CD4-positive, alpha-beta memory T cell (primary cell): ENCODE measurements around the gene TRAK1. TPM values are rescaled to one million over a fixed set of nuclear protein-coding genes. Genes with fewer than 3 reads are reported as not detected.
"Not testable (repeated sequence)": the region's sequence is repeated elsewhere in the genome, so short reads cannot be mapped to it uniquely, and the experiment has no call there.

Source experiments
- CTCF ChIA-PET: fragments of 350-600 bp; sonication (Branson Sonifier 250); formaldehyde crosslinking; loops from one replicate; lab custom pipeline; 2021; ENCODE audit warnings: inconsistent platforms; ENCODE audit not compliant: partially characterized antibody; lab: Charles Lee
- POLR2A ChIA-PET: fragments of 350-600 bp; sonication (Branson Sonifier 250); formaldehyde crosslinking; loops from one replicate; lab custom pipeline; 2021; ENCODE audit not compliant: partially characterized antibody; lab: Charles Lee
- DNase-seq, 5 donors: peaks; one replicate each; pipeline versions ENCODE4 v3.0.0 to v3.0.0-alpha.2; 2020 to 2022; ENCODE audit warnings: mixed read lengths in 1 of 5
- H3K27ac ChIP-seq: one replicate; pipeline ENCODE4 v1.7.0; 2013; ENCODE audit warnings: low read depth, low read length
- H3K27me3 ChIP-seq: 2 replicates; pipeline ENCODE4 v1.7.0; 2013; ENCODE audit warnings: mild to moderate bottlenecking, low read length, moderate library complexity; ENCODE audit not compliant: insufficient read depth
- H3K36me3 ChIP-seq: 2 replicates; pipeline ENCODE4 v1.7.0; 2013; ENCODE audit warnings: mild to moderate bottlenecking, low read length, moderate library complexity; ENCODE audit not compliant: insufficient read depth
- H3K4me1 ChIP-seq: 2 replicates; pipeline ENCODE4 v1.7.0; 2013; ENCODE audit warnings: mild to moderate bottlenecking, low read length, moderate library complexity; ENCODE audit not compliant: insufficient read depth
- H3K4me3 ChIP-seq, 2 donors: one replicate each; pipeline ENCODE4 v1.7.0; 2013; ENCODE audit warnings: low read length in 2 of 2, mild to moderate bottlenecking in 1 of 2
- H3K9me3 ChIP-seq, 2 donors: one replicate each; pipeline ENCODE4 v1.7.0; 2013; ENCODE audit warnings: low read length in 2 of 2, control low read depth in 1 of 2; ENCODE audit not compliant: control insufficient read depth in 1 of 2
- H3K27ac Mint-ChIP-seq, 7 donors: one replicate each; pipeline ENCODE4 v1.8.0; 2020 to 2021; ENCODE audit warnings: mixed read lengths in 7 of 7, mild to moderate bottlenecking in 6 of 7, inconsistent platforms in 3 of 7, moderate library complexity in 3 of 7
- H3K27me3 Mint-ChIP-seq, 2 donors: one replicate each; pipeline ENCODE4 v1.8.0; 2020 to 2021; ENCODE audit warnings: mixed read lengths in 2 of 2
- H3K36me3 Mint-ChIP-seq, 2 donors: one replicate each; pipeline ENCODE4 v1.8.0; 2020 to 2021; ENCODE audit warnings: mixed read lengths in 2 of 2, inconsistent platforms in 1 of 2, mild to moderate bottlenecking in 1 of 2
- H3K4me1 Mint-ChIP-seq, 4 donors: one replicate each; pipeline ENCODE4 v1.8.0; 2020 to 2021; ENCODE audit warnings: mixed read lengths in 4 of 4, mild to moderate bottlenecking in 1 of 4
- H3K4me3 Mint-ChIP-seq, 8 donors: one replicate each; pipeline ENCODE4 v1.8.0; 2020 to 2021; ENCODE audit warnings: mixed read lengths in 8 of 8, mild to moderate bottlenecking in 7 of 8, moderate library complexity in 6 of 8, inconsistent platforms in 3 of 8
- H3K9me3 Mint-ChIP-seq, 8 donors: one replicate each; pipeline ENCODE4 v1.8.0; 2020 to 2021; ENCODE audit warnings: mixed read lengths in 8 of 8, mild to moderate bottlenecking in 5 of 8, inconsistent platforms in 3 of 8, moderate library complexity in 1 of 8
- intact Hi-C: fragments of 100-400 bp; cut with micrococcal nuclease; formaldehyde crosslinking; loops from one replicate; pipeline ENCODE4 v1.15.1; 2023
- polyA plus RNA-seq, 2 donors: library from polyadenylated mRNA; unstranded; fragments of 300-500 nt; fragmentation: Illumina TruSeq; gene quantifications; one replicate each; pipeline ENCODE4 v1.2.3, GENCODE V29; 2021
- total RNA-seq, 2 experiments: library from RNA; stranded (reverse); gene quantifications; one replicate each; pipeline ENCODE4 v1.2.3, GENCODE V29; 2021

The TRAK1 gene
- total and polyA plus RNA-seq, 4 experiments from 2014 or later: 3.4 to 17.2 (median 13.2) TPM

- H3K27ac Mint-ChIP-seq, H3K36me3 ChIP-seq, H3K9me3 ChIP-seq, H3K4me3 ChIP-seq, H3K27ac ChIP-seq, H3K4me1 Mint-ChIP-seq, POLR2A ChIA-PET, intact Hi-C loops, H3K27me3 ChIP-seq, H3K4me3 Mint-ChIP-seq, H3K4me1 ChIP-seq, H3K9me3 Mint-ChIP-seq, DNase-seq, H3K27me3 Mint-ChIP-seq: not testable (repeated sequence)
- CTCF ChIA-PET: interaction anchor here (1.1 to 1.5 kb wide), 2 partner anchors 88 to 1523 kb away, joined by 3 to 4 read pairs; no protein-coding TSS in a partner anchor
- H3K36me3 Mint-ChIP-seq: peaks cover 0 to 11% of the 10 kb centered on the region in 2 donors
Observed at GRCh38 chr3:42103921-42104665, 12.9 kb downstream of the TRAK1 start.

GRCh38 chr3:42105994-42106393, 14.8 kb downstream of the TRAK1 start:
- H3K27me3 ChIP-seq, H3K4me1 ChIP-seq, H3K27ac ChIP-seq, H3K27me3 Mint-ChIP-seq, H3K4me3 ChIP-seq, H3K9me3 ChIP-seq, H3K36me3 ChIP-seq, H3K4me3 Mint-ChIP-seq, POLR2A ChIA-PET, CTCF ChIA-PET, H3K9me3 Mint-ChIP-seq, H3K4me1 Mint-ChIP-seq, intact Hi-C loops, H3K27ac Mint-ChIP-seq, DNase-seq: not testable (repeated sequence)
- H3K36me3 Mint-ChIP-seq: peaks cover 0 to 11% of the 10 kb centered on the region in 2 donors

- ChIA-PET CTCF (no interaction called here), POLR2A (no interaction called here)
- no peaks in the 10 kb centered on the region for H3K9me3 ChIP-seq
- H3K4me1 ChIP-seq: no peaks in the 10 kb centered on the region
- Mint-ChIP-seq H3K27me3 (no peaks in the 10 kb centered on the region), H3K9me3 (no peaks in the 10 kb centered on the region), H3K4me3 (no peak overlapping the region), H3K36me3 (peaks cover 0 to 11% of the 10 kb centered on the region in 2 donors), H3K4me1 (no peaks in the 10 kb centered on the region), H3K27ac (no peak overlapping the region)
- no peak overlapping the region for H3K27ac ChIP-seq
- intact Hi-C loops: no loop called here
- H3K27me3 ChIP-seq: no peaks in the 10 kb centered on the region
- no peak for DNase-seq
- no peak overlapping the region for H3K4me3 ChIP-seq
- no peaks in the 10 kb centered on the region for H3K36me3 ChIP-seq
Observed at GRCh38 chr3:42106646-42107045, 15.5 kb downstream of the TRAK1 start.

GRCh38 chr3:42110631-42111030, 19.5 kb downstream of the TRAK1 start:
- no peak for DNase-seq
- ChIA-PET POLR2A (no interaction called here), CTCF (interaction anchor here (0.8 to 1.2 kb wide), 3 partner anchors 9 to 11 kb away, joined by 3 to 6 read pairs (median 3); no protein-coding TSS in a partner anchor)
- intact Hi-C loops: no loop called here
- H3K36me3 ChIP-seq: no peaks in the 10 kb centered on the region
- no peaks in the 10 kb centered on the region for H3K27me3 ChIP-seq
- Mint-ChIP-seq H3K4me3 (peak overlapping the region in 1 of 8 donors; percentile 21), H3K9me3 (no peaks in the 10 kb centered on the region), H3K27me3 (no peaks in the 10 kb centered on the region), H3K36me3 (peaks cover 0 to 9% of the 10 kb centered on the region in 2 donors), H3K4me1 (peaks cover 0 to 3% (median 0%) of the 10 kb centered on the region in 4 donors), H3K27ac (no peak overlapping the region)
- H3K9me3 ChIP-seq: no peaks in the 10 kb centered on the region
- no peak overlapping the region for H3K4me3 ChIP-seq
- H3K27ac ChIP-seq: no peak overlapping the region
- H3K4me1 ChIP-seq: no peaks in the 10 kb centered on the region

- Histone ChIP-seq H3K4me1 (no peaks in the 10 kb centered on the region), H3K36me3 (no peaks in the 10 kb centered on the region), H3K9me3 (no peaks in the 10 kb centered on the region), H3K27me3 (no peaks in the 10 kb centered on the region), H3K4me3 (no peak overlapping the region), H3K27ac (no peak overlapping the region)
- intact Hi-C loops: no loop called here
- POLR2A ChIA-PET: no interaction called here
- no peak overlapping the region for H3K27ac Mint-ChIP-seq
- H3K27me3 Mint-ChIP-seq: no peaks in the 10 kb centered on the region
- peaks cover 0 to 8% of the 10 kb centered on the region in 2 donors for H3K36me3 Mint-ChIP-seq
- peaks cover 3 to 8% (median 6%) of the 10 kb centered on the region in 4 donors for H3K4me1 Mint-ChIP-seq
- no peak overlapping the region for H3K4me3 Mint-ChIP-seq
- CTCF ChIA-PET: no interaction called here
- no peak for DNase-seq
- no peaks in the 10 kb centered on the region for H3K9me3 Mint-ChIP-seq
Observed at GRCh38 chr3:42114130-42114725, 23.1 kb downstream of the TRAK1 start.

GRCh38 chr3:42115215-42115614, 24.1 kb downstream of the TRAK1 start:
- no peak overlapping the region for H3K4me3 ChIP-seq
- no peak overlapping the region for H3K27ac ChIP-seq
- H3K36me3 ChIP-seq: no peaks in the 10 kb centered on the region
- no peak for DNase-seq
- Mint-ChIP-seq H3K27ac (no peak overlapping the region), H3K4me1 (peaks cover 3 to 8% (median 6%) of the 10 kb centered on the region in 4 donors), H3K9me3 (no peaks in the 10 kb centered on the region), H3K27me3 (no peaks in the 10 kb centered on the region), H3K4me3 (no peak overlapping the region), H3K36me3 (peaks cover 0 to 8% of the 10 kb centered on the region in 2 donors)
- ChIA-PET CTCF (no interaction called here), POLR2A (no interaction called here)
- H3K27me3 ChIP-seq: no peaks in the 10 kb centered on the region
- H3K4me1 ChIP-seq: no peaks in the 10 kb centered on the region
- H3K9me3 ChIP-seq: no peaks in the 10 kb centered on the region
- intact Hi-C loops: loop anchor here (5.0 kb wide), 1 partner anchor 442 kb away; no protein-coding TSS in a partner anchor

- CTCF ChIA-PET: no interaction called here
- peaks cover 3 to 10% (median 9%) of the 10 kb centered on the region in 4 donors for H3K4me1 Mint-ChIP-seq
- no peaks in the 10 kb centered on the region for H3K4me1 ChIP-seq
- intact Hi-C loops: loop anchor here (2.0 to 5.0 kb wide), 2 partner anchors 113 to 441 kb away; no protein-coding TSS in a partner anchor
- H3K27me3 Mint-ChIP-seq: no peaks in the 10 kb centered on the region
- no peak overlapping the region for H3K27ac Mint-ChIP-seq
- DNase-seq: no peak
- H3K9me3 ChIP-seq: no peaks in the 10 kb centered on the region
- no peaks in the 10 kb centered on the region for H3K36me3 ChIP-seq
- H3K27me3 ChIP-seq: no peaks in the 10 kb centered on the region
- no peaks in the 10 kb centered on the region for H3K9me3 Mint-ChIP-seq
- no peak overlapping the region for H3K4me3 ChIP-seq
- H3K27ac ChIP-seq: no peak overlapping the region
- POLR2A ChIA-PET: no interaction called here
- H3K4me3 Mint-ChIP-seq: no peak overlapping the region
- H3K36me3 Mint-ChIP-seq: peaks cover 2 to 10% of the 10 kb centered on the region in 2 donors
Observed at GRCh38 chr3:42115946-42116345, 24.8 kb downstream of the TRAK1 start.
